HCT116 (cell line): ENCODE results near the gene KNDC1. TPM values are rescaled to one million over a fixed set of nuclear protein-coding genes. Genes with fewer than 3 reads are reported as not detected.
"Not testable (repeated sequence)": the region's sequence is repeated elsewhere in the genome, so short reads cannot be mapped to it uniquely, and the experiment has no call there.

Source experiments
- ATAC-seq: fragments of 200-7000 bp; cut with Tn5 transposase; 2 replicates; pipeline ENCODE4 v1.9.1; 2020; ENCODE audit warnings: mild to moderate bottlenecking, moderate library complexity
- BruUV-seq: library from RNA; stranded (reverse); fragments of 400-500 nt; replicated peaks from 2 replicates; lab custom pipeline; 2021; lab: Mats Ljungman, UMichigan
- CTCF ChIA-PET: fragments of 300-600 bp; sonication (Branson Sonifier 250); formaldehyde crosslinking; loops from one replicate; lab custom pipeline; 2021; ENCODE audit warnings: antibody characterized with exemption; lab: Charles Lee
- POLR2A ChIA-PET: fragments of 300-600, 350-600 bp; sonication (Branson Sonifier 250); formaldehyde crosslinking; loops from one replicate; lab custom pipeline; 2021; ENCODE audit warnings: antibody characterized with exemption; lab: Charles Lee
- RAD21 ChIA-PET, 2 experiments: fragments of 300-600 bp; sonication (Branson Sonifier 250); formaldehyde crosslinking; loops; one replicate each; lab custom pipeline; 2023; ENCODE audit warnings: low total read pairs in 2 of 2; ENCODE audit not compliant: uncharacterized antibody in 2 of 2, unreplicated experiment in 2 of 2, low non-redundant PET in 1 of 2; lab: Charles Lee
- DNase-seq: peaks from one replicate; pipeline ENCODE4 v3.0.0-alpha.2; 2010; ENCODE audit warnings: low read depth, low spot score
- H2AFZ ChIP-seq: fragments of 200-600 bp; shearing (Covaris generic), sonication (generic); 2 replicates; pipeline ENCODE4 v1.6.1; 2017; ENCODE audit warnings: low read depth, mixed run types, mixed read lengths, antibody characterized with exemption, low read length; ENCODE audit not compliant: poor library complexity, severe bottlenecking
- H3K27ac ChIP-seq: 2 replicates; pipeline ENCODE4 v1.5.1; 2012; ENCODE audit warnings: low read depth, low read length
- H3K27me3 ChIP-seq: fragments of 200-600 bp; sonication (generic); 2 replicates; pipeline ENCODE4 v1.6.1; 2016; ENCODE audit warnings: mixed run types, low read length, mixed read lengths; ENCODE audit not compliant: insufficient read depth
- H3K36me3 ChIP-seq, 2 experiments: fragments of 200-500 bp in 1 of 2; fragments of 200-600 bp in 1 of 2; sonication (Bioruptor generic) in 1 of 2; sonication (generic) in 1 of 2; 2 replicates each; pipeline versions ENCODE4 v1.5.1 to v1.6.1; 2014 to 2016; ENCODE audit warnings: low read length in 2 of 2, inconsistent platforms in 1 of 2, mixed read lengths in 1 of 2, mixed run types in 1 of 2; ENCODE audit not compliant: insufficient read depth in 2 of 2, control insufficient read depth in 1 of 2
- H3K4me1 ChIP-seq, 2 experiments: fragments of 200-600 bp in 1 of 2; sonication (generic) in 1 of 2; 2 replicates each; pipeline versions ENCODE4 v1.5.1 to v1.6.1; 2012 to 2017; ENCODE audit warnings: low read length in 2 of 2, inconsistent platforms in 1 of 2, mild to moderate bottlenecking in 1 of 2, mixed read lengths in 1 of 2, mixed run types in 1 of 2, moderate library complexity in 1 of 2; ENCODE audit not compliant: insufficient read depth in 2 of 2, control insufficient read depth in 1 of 2
- H3K4me2 ChIP-seq: fragments of 200-600 bp; sonication (generic); 2 replicates; pipeline ENCODE4 v1.6.1; 2017; ENCODE audit warnings: mixed run types, low read length, mixed read lengths
- H3K4me3 ChIP-seq, 2 experiments: fragments of 200-600 bp in 1 of 2; sonication (generic) in 1 of 2; replicated peaks in 1 of 2; 2 replicates each; pipeline ENCODE4 v1.5.1; 2011 to 2016; ENCODE audit warnings: low read length in 2 of 2, control low read depth in 1 of 2, low read depth in 1 of 2, mild to moderate bottlenecking in 1 of 2, mixed read lengths in 1 of 2, mixed run types in 1 of 2
- H3K79me2 ChIP-seq: fragments of 200-600 bp; sonication (generic); 2 replicates; pipeline ENCODE4 v1.6.1; 2017; ENCODE audit warnings: mild to moderate bottlenecking, mixed run types, low read length, moderate library complexity, mixed read lengths; ENCODE audit not compliant: insufficient read depth
- H3K9ac ChIP-seq: fragments of 200-600 bp; sonication (generic); 2 replicates; pipeline ENCODE4 v1.6.1; 2016; ENCODE audit warnings: low read length, mixed read lengths
- H3K9me2 ChIP-seq: fragments of 200-600 bp; sonication (generic), shearing (Covaris generic); 2 replicates; pipeline ENCODE4 v1.6.1; 2017; ENCODE audit warnings: mixed run types, mild to moderate bottlenecking, moderate library complexity; ENCODE audit not compliant: insufficient read depth
- H3K9me3 ChIP-seq, 2 experiments: fragments of 200-500 bp in 1 of 2; fragments of 200-600 bp in 1 of 2; sonication (Bioruptor generic) in 1 of 2; sonication (generic) in 1 of 2; 2 replicates each; pipeline ENCODE4 v1.6.1; 2014 to 2017; ENCODE audit warnings: low read length in 2 of 2, mixed read lengths in 2 of 2, inconsistent platforms in 1 of 2, low read depth in 1 of 2, mild to moderate bottlenecking in 1 of 2, mixed run types in 1 of 2, moderate library complexity in 1 of 2; ENCODE audit not compliant: control insufficient read depth in 1 of 2, insufficient read depth in 1 of 2
- H4K20me1 ChIP-seq: fragments of 200-600 bp; sonication (generic), shearing (Covaris generic); 2 replicates; pipeline ENCODE4 v1.6.1; 2017; ENCODE audit warnings: mixed run types, mild to moderate bottlenecking, moderate library complexity; ENCODE audit not compliant: insufficient read depth
- CEBPB ChIP-seq: IDR thresholded peaks from 2 replicates; pipeline ENCODE4 v1.6.1; 2012; ENCODE audit warnings: low read depth
- ELF1 ChIP-seq: IDR thresholded peaks from 2 replicates; pipeline ENCODE4 v1.6.1; 2012; ENCODE audit warnings: low read depth, borderline replicate concordance
- EZH2 ChIP-seq: fragments of 200-600 bp; sonication (generic); IDR thresholded peaks from 2 replicates; pipeline ENCODE4 v1.6.1; 2017; ENCODE audit warnings: antibody characterized with exemption, mixed run types
- POLR2A ChIP-seq: IDR thresholded peaks from 2 replicates; pipeline ENCODE4 v1.7.0; 2011; ENCODE audit warnings: borderline replicate concordance; ENCODE audit not compliant: insufficient read depth, insufficient read length; ENCODE audit errors: extremely low read depth
- SRF ChIP-seq: IDR thresholded peaks from 2 replicates; pipeline ENCODE4 v1.6.1; 2012; ENCODE audit warnings: low read depth
- TCF7L2 ChIP-seq: IDR thresholded peaks from 2 replicates; pipeline ENCODE4 v1.7.0; 2011; ENCODE audit warnings: borderline replicate concordance, inconsistent platforms; ENCODE audit not compliant: insufficient read depth, insufficient read length; ENCODE audit errors: extremely low read depth
- ZFX ChIP-seq: fragments of 450-650 bp; IDR thresholded peaks from 2 replicates; pipeline ENCODE4 v1.6.1; 2017
- ZNF274 ChIP-seq: fragments of 200-500 bp; sonication (Bioruptor generic); IDR thresholded peaks from 2 replicates; pipeline ENCODE4 v1.6.1; 2014; ENCODE audit warnings: mild to moderate bottlenecking, low read depth, low read length, inconsistent platforms
- intact Hi-C: fragments of 100-400 bp; cut with micrococcal nuclease; formaldehyde crosslinking; loops from 2 replicates; pipeline ENCODE4 v1.10.0; 2022
- total RNA-seq: library from RNA; stranded (reverse); gene quantifications from one replicate; pipeline ENCODE4 v1.2.1, GENCODE V29; 2021; ENCODE audit not compliant: unreplicated experiment
- TF ChIP-seq, protein P1 (sequence below): IDR thresholded peaks from 2 replicates; pipeline ENCODE4 v1.6.1; 2012; ENCODE audit warnings: low read depth
- TF ChIP-seq, protein P2 (sequence below): IDR thresholded peaks from 2 replicates; pipeline ENCODE4 v1.6.1; 2012

The KNDC1 gene
- total RNA-seq, 1 experiment from 2014 or later: 3.6 TPM

DNA sequence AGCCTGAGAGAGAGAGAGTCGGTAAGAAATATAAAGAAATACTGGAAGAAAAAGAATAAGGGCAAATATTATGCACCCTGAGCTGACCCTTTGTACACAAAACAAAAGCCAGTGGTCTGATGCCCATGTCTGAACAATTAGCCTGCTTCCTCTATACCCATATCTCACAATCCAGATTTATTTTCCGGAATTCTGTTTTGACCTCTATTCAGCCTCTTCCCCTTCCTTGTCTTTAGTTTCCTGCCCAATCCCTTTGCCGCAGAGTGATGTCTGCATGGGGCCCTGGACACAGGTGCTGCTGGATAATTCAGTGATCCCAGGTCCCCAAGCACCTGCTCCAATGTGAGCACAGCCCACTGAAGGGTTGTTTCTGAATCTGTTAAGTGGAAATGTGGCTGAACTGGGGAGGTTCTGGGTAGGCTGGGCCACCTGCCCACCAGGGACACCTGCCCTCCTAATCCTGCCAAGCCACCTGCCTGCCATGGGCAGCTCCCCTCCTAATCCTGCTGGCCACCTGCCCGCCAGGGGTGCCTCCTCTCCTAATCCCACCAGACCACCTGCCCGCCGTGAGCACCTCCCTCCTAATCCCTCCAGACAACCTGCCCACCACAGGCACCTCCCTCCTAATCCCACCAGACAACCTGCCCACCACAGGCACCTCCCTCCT is 49.3 kb upstream of the KNDC1 start:
- no peak overlapping the region for H3K27ac ChIP-seq
- H3K27me3 ChIP-seq: no peaks in the 10 kb centered on the region
- H3K36me3 ChIP-seq: no peaks in the 10 kb centered on the region
- BruUV-seq: no TSS peak
- H3K4me1 ChIP-seq: peaks cover 2 to 11% of the 10 kb centered on the region in 2 experiments; a peak in 2 of 4 replicates
- no peaks in the 10 kb centered on the region for H4K20me1 ChIP-seq
- ChIA-PET CTCF (no interaction called here), RAD21 (no interaction called here), POLR2A (no interaction called here)
- no peaks in the 10 kb centered on the region for H3K79me2 ChIP-seq
- no peak overlapping the region for H3K4me3 ChIP-seq
- H3K9ac ChIP-seq: no peak overlapping the region
- intact Hi-C loops: no loop called here
- no peaks in the 10 kb centered on the region; a peak in 1 of 4 replicates for H3K9me3 ChIP-seq
- TF ChIP-seq ZNF274 (no peak), POLR2A (no peak), TCF7L2 (no peak), ELF1 (no peak), CEBPB (no peak), EZH2 (no peak), ZFX (no peak), SRF (no peak)
- TF ChIP-seq, protein P1, sequence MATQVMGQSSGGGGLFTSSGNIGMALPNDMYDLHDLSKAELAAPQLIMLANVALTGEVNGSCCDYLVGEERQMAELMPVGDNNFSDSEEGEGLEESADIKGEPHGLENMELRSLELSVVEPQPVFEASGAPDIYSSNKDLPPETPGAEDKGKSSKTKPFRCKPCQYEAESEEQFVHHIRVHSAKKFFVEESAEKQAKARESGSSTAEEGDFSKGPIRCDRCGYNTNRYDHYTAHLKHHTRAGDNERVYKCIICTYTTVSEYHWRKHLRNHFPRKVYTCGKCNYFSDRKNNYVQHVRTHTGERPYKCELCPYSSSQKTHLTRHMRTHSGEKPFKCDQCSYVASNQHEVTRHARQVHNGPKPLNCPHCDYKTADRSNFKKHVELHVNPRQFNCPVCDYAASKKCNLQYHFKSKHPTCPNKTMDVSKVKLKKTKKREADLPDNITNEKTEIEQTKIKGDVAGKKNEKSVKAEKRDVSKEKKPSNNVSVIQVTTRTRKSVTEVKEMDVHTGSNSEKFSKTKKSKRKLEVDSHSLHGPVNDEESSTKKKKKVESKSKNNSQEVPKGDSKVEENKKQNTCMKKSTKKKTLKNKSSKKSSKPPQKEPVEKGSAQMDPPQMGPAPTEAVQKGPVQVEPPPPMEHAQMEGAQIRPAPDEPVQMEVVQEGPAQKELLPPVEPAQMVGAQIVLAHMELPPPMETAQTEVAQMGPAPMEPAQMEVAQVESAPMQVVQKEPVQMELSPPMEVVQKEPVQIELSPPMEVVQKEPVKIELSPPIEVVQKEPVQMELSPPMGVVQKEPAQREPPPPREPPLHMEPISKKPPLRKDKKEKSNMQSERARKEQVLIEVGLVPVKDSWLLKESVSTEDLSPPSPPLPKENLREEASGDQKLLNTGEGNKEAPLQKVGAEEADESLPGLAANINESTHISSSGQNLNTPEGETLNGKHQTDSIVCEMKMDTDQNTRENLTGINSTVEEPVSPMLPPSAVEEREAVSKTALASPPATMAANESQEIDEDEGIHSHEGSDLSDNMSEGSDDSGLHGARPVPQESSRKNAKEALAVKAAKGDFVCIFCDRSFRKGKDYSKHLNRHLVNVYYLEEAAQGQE: no peak
- TF ChIP-seq, protein P2, sequence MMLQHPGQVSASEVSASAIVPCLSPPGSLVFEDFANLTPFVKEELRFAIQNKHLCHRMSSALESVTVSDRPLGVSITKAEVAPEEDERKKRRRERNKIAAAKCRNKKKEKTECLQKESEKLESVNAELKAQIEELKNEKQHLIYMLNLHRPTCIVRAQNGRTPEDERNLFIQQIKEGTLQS: no peak
- DNase-seq (no peak), ATAC-seq (no peak)
- no peak overlapping the region for H2AFZ ChIP-seq
- no peaks in the 10 kb centered on the region for H3K9me2 ChIP-seq
- peak overlapping the region; percentile 55 for H3K4me2 ChIP-seq

DNA sequence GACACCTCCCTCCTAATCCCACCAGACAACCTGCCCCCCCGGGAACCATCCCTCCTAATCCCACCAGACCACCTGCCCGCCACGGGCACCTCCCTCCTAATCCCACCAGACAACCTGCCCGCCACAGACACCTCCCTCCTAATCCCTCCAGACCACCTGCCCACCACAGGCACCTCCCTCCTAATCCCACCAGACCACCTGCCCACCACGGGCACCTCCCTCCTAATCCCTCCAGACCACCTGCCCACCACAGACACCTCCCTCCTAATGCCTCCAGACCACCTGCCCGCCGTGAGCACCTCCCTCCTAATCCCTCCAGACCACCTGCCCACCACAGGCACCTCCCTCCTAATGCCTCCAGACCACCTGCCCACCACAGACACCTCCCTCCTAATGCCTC is 48.4 kb upstream of the KNDC1 start:
- H3K79me2 ChIP-seq, ATAC-seq, H2AFZ ChIP-seq, H3K4me3 ChIP-seq, DNase-seq, BruUV-seq, H3K9me2 ChIP-seq, CTCF ChIA-PET, H3K27ac ChIP-seq, H3K9ac ChIP-seq, H3K4me2 ChIP-seq, H4K20me1 ChIP-seq, RAD21 ChIA-PET, H3K27me3 ChIP-seq, H3K9me3 ChIP-seq, H3K36me3 ChIP-seq, intact Hi-C loops, POLR2A ChIA-PET: not testable (repeated sequence)
- H3K4me1 ChIP-seq: peaks cover 2 to 11% of the 10 kb centered on the region in 2 experiments; a peak in 2 of 4 replicates
